ENCODE data around the gene HESX1. TPM values are rescaled to one million over a fixed set of nuclear protein-coding genes. Genes with fewer than 3 reads are reported as not detected.

The HESX1 gene
- total and polyA plus RNA-seq, 2 of the 13 experiments (the other 11 are each of a cell fraction or from before 2014, with no cell fraction given), result 0.57 to 0.75 TPM

GRCh38 chr3:57164217-57164656 is 35.5 kb downstream of the HESX1 start:
- ChIA-PET CTCF (ENCODE audit: low intra/inter-chr PET ratio, low total read pairs) (no interaction called here), POLR2A (no interaction called here)
- in situ Hi-C loops (cut with HindIII; ENCODE audit: extremely low pct_ligation_motif_present, low pct_unique_long_range_greater_than_20kb), result no loop called here
- Histone ChIP-seq H3K9ac (ENCODE audit: insufficient read depth, low read depth, low read length) (no peak overlapping the region), H3K79me2 (ENCODE audit: insufficient read depth, low read length) (no peaks in the 10 kb centered on the region), H3K4me1 (ENCODE audit: insufficient read depth, low read length) (peaks cover 20% of the 10 kb centered on the region), H3K4me3 (replicated peaks in 1 of 3; ENCODE audit: insufficient read depth in 1 of 3, low read depth in 2 of 3, low read length in 3 of 3) (peak overlapping the region; percentile 69 to 77 (median 70); a peak in 4 of 6 replicates), H2AFZ (ENCODE audit: low read length) (no peak overlapping the region), H3K27ac (ENCODE audit: extremely low read length, insufficient read depth, low read length) (no peak overlapping the region), H3K4me2 (ENCODE audit: low read depth, low read length) (peak overlapping the region; percentile 90), H3K27me3 (ENCODE audit: control insufficient read depth in 1 of 2, insufficient read depth in 2 of 2, low read length in 2 of 2) (peaks cover 5 to 73% of the 10 kb centered on the region in 2 experiments), H4K20me1 (ENCODE audit: insufficient read depth, low read length) (no peaks in the 10 kb centered on the region), H3K36me3 (replicated peaks in 1 of 2; ENCODE audit: control insufficient read depth in 1 of 2, insufficient read depth in 2 of 2, low read length in 2 of 2) (no peaks in the 10 kb centered on the region), H3K9me3 (ENCODE audit: low read length) (no peaks in the 10 kb centered on the region)
- TF ChIP-seq NFKB2 (CRISPR knock-in tag; IDR thresholded peaks at IDR 0.05; ENCODE audit: borderline replicate concordance) (no peak), CREM (IDR thresholded peaks at IDR 0.05) (no peak), CREM (CRISPR knock-in tag; IDR thresholded peaks at IDR 0.05) (no peak), SP2 (CRISPR knock-in tag; IDR thresholded peaks at IDR 0.05) (no peak), FOXP1 (IDR thresholded peaks at IDR 0.05) (no peak), FOXP1 (CRISPR knock-in tag; IDR thresholded peaks at IDR 0.05) (no peak), ZBTB38 (CRISPR knock-in tag; IDR thresholded peaks at IDR 0.05) (no peak), IKZF1 (IDR thresholded peaks at IDR 0.05) (no peak), ADNP (CRISPR knock-in tag; IDR thresholded peaks at IDR 0.05) (no peak), ZMAT3 (CRISPR knock-in tag; conservative IDR thresholded peaks at IDR 0.05) (no peak), ZNF333 (CRISPR knock-in tag; IDR thresholded peaks at IDR 0.05; ENCODE audit: borderline replicate concordance) (0 out of 2 replicates have a peak, but pooled peaks have one; percentile 16), EZH2 (conservative IDR thresholded peaks at IDR 0.05; ENCODE audit: low read depth, low read length) (0 out of 2 replicates have a peak, but pooled peaks have one; percentile 82), MTERF4 (CRISPR knock-in tag; IDR thresholded peaks at IDR 0.05) (no peak), NAIF1 (CRISPR knock-in tag; IDR thresholded peaks at IDR 0.05; ENCODE audit: borderline replicate concordance) (no peak), ZNF704 (CRISPR knock-in tag; IDR thresholded peaks at IDR 0.05; ENCODE audit: borderline replicate concordance) (no peak), ZNF549 (CRISPR knock-in tag; IDR thresholded peaks at IDR 0.05) (no peak), ZNF629 (CRISPR knock-in tag; conservative IDR thresholded peaks at IDR 0.05) (peak; percentile 50; the same call in 1 of the 2 replicates), ZNF83 (CRISPR knock-in tag; IDR thresholded peaks at IDR 0.05; ENCODE audit: borderline replicate concordance) (no peak)
- TF ChIP-seq, protein P1, sequence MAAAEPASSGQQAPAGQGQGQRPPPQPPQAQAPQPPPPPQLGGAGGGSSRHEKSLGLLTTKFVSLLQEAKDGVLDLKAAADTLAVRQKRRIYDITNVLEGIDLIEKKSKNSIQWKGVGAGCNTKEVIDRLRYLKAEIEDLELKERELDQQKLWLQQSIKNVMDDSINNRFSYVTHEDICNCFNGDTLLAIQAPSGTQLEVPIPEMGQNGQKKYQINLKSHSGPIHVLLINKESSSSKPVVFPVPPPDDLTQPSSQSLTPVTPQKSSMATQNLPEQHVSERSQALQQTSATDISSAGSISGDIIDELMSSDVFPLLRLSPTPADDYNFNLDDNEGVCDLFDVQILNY (CRISPR knock-in tag; conservative IDR thresholded peaks at IDR 0.05), result no peak
- TF ChIP-seq, protein P2, sequence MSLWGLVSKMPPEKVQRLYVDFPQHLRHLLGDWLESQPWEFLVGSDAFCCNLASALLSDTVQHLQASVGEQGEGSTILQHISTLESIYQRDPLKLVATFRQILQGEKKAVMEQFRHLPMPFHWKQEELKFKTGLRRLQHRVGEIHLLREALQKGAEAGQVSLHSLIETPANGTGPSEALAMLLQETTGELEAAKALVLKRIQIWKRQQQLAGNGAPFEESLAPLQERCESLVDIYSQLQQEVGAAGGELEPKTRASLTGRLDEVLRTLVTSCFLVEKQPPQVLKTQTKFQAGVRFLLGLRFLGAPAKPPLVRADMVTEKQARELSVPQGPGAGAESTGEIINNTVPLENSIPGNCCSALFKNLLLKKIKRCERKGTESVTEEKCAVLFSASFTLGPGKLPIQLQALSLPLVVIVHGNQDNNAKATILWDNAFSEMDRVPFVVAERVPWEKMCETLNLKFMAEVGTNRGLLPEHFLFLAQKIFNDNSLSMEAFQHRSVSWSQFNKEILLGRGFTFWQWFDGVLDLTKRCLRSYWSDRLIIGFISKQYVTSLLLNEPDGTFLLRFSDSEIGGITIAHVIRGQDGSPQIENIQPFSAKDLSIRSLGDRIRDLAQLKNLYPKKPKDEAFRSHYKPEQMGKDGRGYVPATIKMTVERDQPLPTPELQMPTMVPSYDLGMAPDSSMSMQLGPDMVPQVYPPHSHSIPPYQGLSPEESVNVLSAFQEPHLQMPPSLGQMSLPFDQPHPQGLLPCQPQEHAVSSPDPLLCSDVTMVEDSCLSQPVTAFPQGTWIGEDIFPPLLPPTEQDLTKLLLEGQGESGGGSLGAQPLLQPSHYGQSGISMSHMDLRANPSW (CRISPR knock-in tag; IDR thresholded peaks at IDR 0.05; ENCODE audit: borderline replicate concordance), result no peak
- TF ChIP-seq, protein P3, sequence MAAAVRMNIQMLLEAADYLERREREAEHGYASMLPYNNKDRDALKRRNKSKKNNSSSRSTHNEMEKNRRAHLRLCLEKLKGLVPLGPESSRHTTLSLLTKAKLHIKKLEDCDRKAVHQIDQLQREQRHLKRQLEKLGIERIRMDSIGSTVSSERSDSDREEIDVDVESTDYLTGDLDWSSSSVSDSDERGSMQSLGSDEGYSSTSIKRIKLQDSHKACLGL (CRISPR knock-in tag; IDR thresholded peaks at IDR 0.05), result no peak
- TF ChIP-seq, protein P4, sequence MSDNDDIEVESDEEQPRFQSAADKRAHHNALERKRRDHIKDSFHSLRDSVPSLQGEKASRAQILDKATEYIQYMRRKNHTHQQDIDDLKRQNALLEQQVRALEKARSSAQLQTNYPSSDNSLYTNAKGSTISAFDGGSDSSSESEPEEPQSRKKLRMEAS (IDR thresholded peaks at IDR 0.05), result no peak
- no TSS peak for BruUV-seq (replicated peaks)
- peak; percentile 13 for ATAC-seq
- WGBS (ENCODE audit: low lambda C conversion rate), result 14% methylated on average over 22 of the region's 30 CpGs
- no peak for DNase-seq (ENCODE audit: low spot score)
- no peak for FAIRE-seq
- intact Hi-C loops (cut with micrococcal nuclease; ENCODE audit: unreplicated experiment), result no loop called here
